ENCODE data around the gene ITGA2. TPM values are rescaled to one million over a fixed set of nuclear protein-coding genes. Genes with fewer than 3 reads are reported as not detected.

ITGA2 gene
- total and polyA plus RNA-seq, 3 donors from 2014 or later: 0.90 to 1.7 (median 1.0) TPM

- no peak overlapping the region for H3K27ac ChIP-seq
- DNase-seq: no peak
- H3K9me3 ChIP-seq: no peaks in the 10 kb centered on the region
- no peaks in the 10 kb centered on the region for H3K36me3 ChIP-seq (ENCODE audit: low read depth, missing control alignments)
- no peak for TF ChIP-seq POLR2A (IDR thresholded peaks at IDR 0.05)
- TF ChIP-seq CTCF (IDR thresholded peaks at IDR 0.05): no peak
- no peaks in the 10 kb centered on the region for H3K4me1 ChIP-seq
- H3K27me3 ChIP-seq: no peaks in the 10 kb centered on the region
- H3K4me3 ChIP-seq: no peak overlapping the region
- intact Hi-C loops (cut with DNase I; ENCODE audit: low total_unique reads): no loop called here
- 77 to 91% methylated on average over 5 of the region's 5 CpGs for WGBS, 2 donors
These were observed 36.3 kb downstream of the ITGA2 start for GRCh38 chr5:53025487-53025886.

DNA sequence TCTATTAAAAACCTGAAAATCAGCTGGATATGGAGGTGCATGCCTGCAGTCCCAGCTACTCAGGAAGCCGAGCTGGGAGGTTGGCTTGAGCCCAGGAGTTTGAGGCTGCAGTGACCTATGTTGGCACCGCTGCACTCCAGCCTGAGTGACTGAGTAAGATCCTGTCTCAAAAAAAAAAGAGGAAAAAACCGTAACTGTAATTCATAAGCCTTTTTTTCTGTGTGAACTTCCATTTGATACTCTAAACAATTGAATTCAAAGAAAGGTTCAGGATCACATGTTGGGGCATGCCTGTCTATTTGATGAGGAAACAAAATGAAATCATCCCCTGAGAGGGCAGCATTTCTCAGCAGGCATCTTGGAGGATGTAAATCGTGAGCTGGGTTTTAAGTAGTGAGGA is 38.8 kb downstream of the ITGA2 start:
- Histone ChIP-seq H3K9me3 (no peaks in the 10 kb centered on the region), H3K4me1 (no peaks in the 10 kb centered on the region), H3K27ac (no peak overlapping the region), H3K4me3 (no peak overlapping the region), H3K36me3 (ENCODE audit: low read depth, missing control alignments) (no peaks in the 10 kb centered on the region), H3K27me3 (no peaks in the 10 kb centered on the region)
- no peak for TF ChIP-seq POLR2A (IDR thresholded peaks at IDR 0.05)
- TF ChIP-seq CTCF (IDR thresholded peaks at IDR 0.05): no peak
- intact Hi-C loops (cut with DNase I; ENCODE audit: low total_unique reads): no loop called here
- no peak for DNase-seq
- WGBS, 2 donors: 49 to 57% methylated on average over 4 of the region's 4 CpGs

DNA sequence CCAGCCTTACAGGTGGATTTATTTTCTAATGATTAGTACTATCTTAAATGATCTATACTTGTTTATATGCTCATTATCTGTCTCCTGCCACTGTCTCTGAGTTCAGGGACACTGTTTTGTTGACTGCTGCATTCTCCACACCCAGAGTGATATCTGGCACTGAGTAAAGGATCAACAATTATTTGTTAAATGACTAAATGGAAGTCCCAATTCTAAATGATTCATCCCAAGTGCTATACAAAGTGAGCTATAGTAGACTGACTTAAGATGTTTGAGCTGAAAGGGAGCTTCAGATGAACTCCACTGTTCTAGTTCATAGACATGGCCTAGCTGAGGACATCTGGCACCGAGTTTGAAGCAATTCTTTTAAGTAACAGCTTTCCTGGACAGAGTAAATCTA is 40.5 kb downstream of the ITGA2 start:
- Histone ChIP-seq H3K4me1 (no peaks in the 10 kb centered on the region), H3K27ac (no peak overlapping the region), H3K9me3 (no peaks in the 10 kb centered on the region), H3K27me3 (no peaks in the 10 kb centered on the region), H3K36me3 (ENCODE audit: low read depth, missing control alignments) (no peaks in the 10 kb centered on the region), H3K4me3 (no peak overlapping the region)
- intact Hi-C loops (cut with DNase I; ENCODE audit: low total_unique reads): no loop called here
- no peak for TF ChIP-seq CTCF (IDR thresholded peaks at IDR 0.05)
- TF ChIP-seq POLR2A (IDR thresholded peaks at IDR 0.05): no peak
- no peak for DNase-seq
- 89 to 93% methylated on average over 1 of the region's 1 CpG for WGBS, 2 donors

GRCh38 chr5:53030893-53031292 is 41.7 kb downstream of the ITGA2 start:
- no peak for TF ChIP-seq POLR2A (IDR thresholded peaks at IDR 0.05)
- TF ChIP-seq CTCF (IDR thresholded peaks at IDR 0.05): no peak
- H3K9me3 ChIP-seq: no peaks in the 10 kb centered on the region
- DNase-seq: no peak
- H3K36me3 ChIP-seq (ENCODE audit: low read depth, missing control alignments): no peaks in the 10 kb centered on the region
- no peak overlapping the region for H3K27ac ChIP-seq
- no peaks in the 10 kb centered on the region for H3K27me3 ChIP-seq
- intact Hi-C loops (cut with DNase I; ENCODE audit: low total_unique reads): no loop called here
- H3K4me3 ChIP-seq: no peak overlapping the region
- H3K4me1 ChIP-seq: no peaks in the 10 kb centered on the region
- WGBS, 2 donors: 77 to 83% methylated on average over 2 of the region's 2 CpGs

- Histone ChIP-seq H3K4me3 (no peak overlapping the region), H3K4me1 (no peaks in the 10 kb centered on the region), H3K36me3 (ENCODE audit: low read depth, missing control alignments) (no peaks in the 10 kb centered on the region), H3K9me3 (no peaks in the 10 kb centered on the region), H3K27ac (no peak overlapping the region), H3K27me3 (no peaks in the 10 kb centered on the region)
- DNase-seq: no peak
- intact Hi-C loops (cut with DNase I; ENCODE audit: low total_unique reads): no loop called here
- TF ChIP-seq CTCF (IDR thresholded peaks at IDR 0.05): no peak
- TF ChIP-seq POLR2A (IDR thresholded peaks at IDR 0.05): no peak
- WGBS, 2 donors: 58 to 81% methylated on average over 4 of the region's 4 CpGs
These were observed 42.5 kb downstream of the ITGA2 start for GRCh38 chr5:53031695-53032096.

Measured in testis (tissue), 3 donors.